ENCODE results near the gene NCOR1. TPM values are rescaled to one million over a fixed set of nuclear protein-coding genes. Genes with fewer than 3 reads are reported as not detected.
A peak's percentile ranks its signal among the peaks of the same experiment; 100 is the strongest.
"Not testable (repeated sequence)": the region's sequence is repeated elsewhere in the genome, so short reads cannot be mapped to it uniquely, and the experiment has no call there.

Gene NCOR1
- 61.5 and 72.8 TPM in 2 replicates for total RNA-seq (2014; rRNA removed; shearing (Covaris generic))
- 25.7 and 38.6 TPM in 2 replicates for polyA plus RNA-seq (2014; cell fraction: nucleus; rRNA removed)

- peak; percentile 92 for DNase-seq (ENCODE audit: extremely low read depth, low read depth)
These were observed at the start of gene NCOR1 for GRCh38 chr17:16215273-16215964. Gene NCOR1, minus strand, starts transcription at chr17:16215534. Its CDS starts 20,965 bp downstream, at chr17:16194569.

DNA sequence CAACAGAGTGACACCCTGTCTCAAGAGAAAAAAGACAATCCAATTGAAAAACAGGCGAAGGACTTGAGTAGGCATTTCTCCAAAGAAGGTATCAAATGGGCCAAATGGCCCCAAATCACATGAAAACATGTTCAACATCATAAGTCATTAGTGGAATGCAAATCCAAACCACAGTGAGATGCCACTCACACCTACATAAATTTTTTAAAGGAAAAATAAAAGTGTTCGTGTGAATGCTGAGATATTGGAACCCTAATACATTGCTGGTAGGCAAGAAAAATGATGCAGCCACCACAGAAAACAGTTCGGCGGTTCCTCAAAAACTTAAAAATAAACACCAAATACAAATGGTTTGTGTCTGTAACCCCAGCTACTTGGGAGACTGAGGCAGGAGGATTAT, 46.9 kb upstream of the NCOR1 start:
- DNase-seq (ENCODE audit: extremely low read depth, low read depth), result no peak

GRCh38 chr17:16261049-16261448, 45.7 kb upstream of the NCOR1 start:
- no peak for DNase-seq (ENCODE audit: extremely low read depth, low read depth)

GRCh38 chr17:16259926-16260325, 44.6 kb upstream of the NCOR1 start:
- no peak for DNase-seq (ENCODE audit: extremely low read depth, low read depth)

DNA sequence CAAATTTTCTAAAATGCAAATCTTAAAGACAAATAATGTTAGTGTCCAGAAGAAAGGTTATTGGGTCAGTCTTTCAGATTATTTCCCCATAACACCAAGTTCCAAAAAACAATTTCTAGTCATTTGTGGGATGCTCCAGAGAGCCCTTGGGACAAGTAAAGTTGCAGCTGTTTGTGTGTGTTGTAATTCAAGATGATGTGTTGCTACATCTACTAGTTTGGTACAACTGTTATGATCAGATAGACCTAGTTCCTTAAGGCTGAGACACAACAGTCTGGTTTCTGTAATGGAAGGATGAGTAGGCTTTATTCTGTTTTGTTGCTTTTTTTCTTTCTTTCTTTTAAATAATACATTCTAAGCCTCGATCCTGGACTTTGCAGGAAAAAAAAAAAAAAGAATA, 43.6 kb upstream of the NCOR1 start:
- DNase-seq (ENCODE audit: extremely low read depth, low read depth), result no peak

- DNase-seq (ENCODE audit: extremely low read depth, low read depth), result no peak
These were observed 40.2 kb upstream of the NCOR1 start for GRCh38 chr17:16255481-16255921.

DNA sequence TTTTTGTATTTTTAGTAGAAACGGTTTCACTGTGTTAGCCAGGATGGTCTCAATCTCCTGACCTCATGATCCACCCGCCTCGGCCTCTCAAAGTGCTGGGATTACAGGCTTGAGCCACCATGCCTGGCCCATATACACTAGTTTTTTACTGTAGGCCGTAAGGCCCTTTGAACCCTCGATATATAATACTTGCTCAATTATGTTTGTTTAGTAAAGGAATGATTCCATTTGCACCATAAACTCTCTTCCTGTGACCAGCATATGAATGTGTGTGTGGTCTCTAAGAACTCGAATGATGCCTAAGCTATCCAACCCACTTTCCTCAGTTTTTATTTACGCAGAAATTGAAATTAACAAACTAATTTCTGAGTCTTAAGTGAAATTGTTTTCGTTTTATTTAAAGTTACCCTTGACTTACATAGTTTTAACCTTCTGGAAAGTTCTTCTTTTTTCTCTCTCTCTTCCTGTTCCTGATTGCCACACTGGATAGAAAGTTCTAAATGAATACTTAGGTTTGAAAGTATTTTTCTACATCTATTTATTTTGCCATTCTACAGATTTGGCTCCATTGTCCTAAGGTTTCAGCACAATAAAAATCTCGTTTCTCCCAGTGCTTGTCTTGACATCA, 39.6 kb upstream of the NCOR1 start:
- no peak for DNase-seq (ENCODE audit: extremely low read depth, low read depth)

DNA sequence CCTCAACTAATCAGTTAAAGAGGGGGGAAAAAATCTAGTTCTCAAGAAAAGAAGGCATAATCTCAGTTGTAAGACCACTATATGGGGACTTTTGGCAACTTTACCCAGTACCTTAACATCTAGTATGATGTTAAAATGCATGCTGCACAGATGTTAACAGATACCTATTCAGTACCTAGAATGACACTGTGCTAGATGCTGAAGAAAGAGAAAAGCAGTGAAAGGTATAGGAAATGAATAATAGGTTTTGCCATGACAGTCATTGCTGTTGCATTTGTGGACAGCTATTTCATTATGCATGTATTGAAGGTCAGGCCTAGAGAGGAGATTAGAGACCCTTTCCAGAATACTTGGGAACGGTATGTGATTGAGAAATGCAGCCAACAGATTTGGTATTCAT, 36.2 kb upstream of the NCOR1 start:
- no peak for DNase-seq (ENCODE audit: extremely low read depth, low read depth)

DNA sequence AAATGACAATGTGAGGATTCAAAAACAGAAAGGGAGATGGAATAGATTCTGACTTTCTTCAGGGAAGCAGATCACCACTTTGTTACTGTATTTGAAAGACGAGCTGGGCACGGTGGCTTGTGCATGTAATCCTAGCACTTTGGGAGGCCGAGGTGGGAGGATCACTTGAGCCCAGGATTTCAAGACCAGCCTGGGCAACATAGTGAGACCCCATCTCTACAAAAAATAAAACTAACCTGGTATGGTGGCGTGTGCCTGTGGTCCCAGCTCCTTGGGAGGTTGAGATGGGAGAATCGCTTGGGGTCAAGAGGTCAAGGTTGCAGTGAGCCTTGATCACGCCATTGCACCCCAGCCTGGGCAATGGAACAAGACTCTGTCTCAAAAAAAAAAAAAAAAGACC, 35.7 kb upstream of the NCOR1 start:
- DNase-seq (ENCODE audit: extremely low read depth, low read depth), result no peak

DNA sequence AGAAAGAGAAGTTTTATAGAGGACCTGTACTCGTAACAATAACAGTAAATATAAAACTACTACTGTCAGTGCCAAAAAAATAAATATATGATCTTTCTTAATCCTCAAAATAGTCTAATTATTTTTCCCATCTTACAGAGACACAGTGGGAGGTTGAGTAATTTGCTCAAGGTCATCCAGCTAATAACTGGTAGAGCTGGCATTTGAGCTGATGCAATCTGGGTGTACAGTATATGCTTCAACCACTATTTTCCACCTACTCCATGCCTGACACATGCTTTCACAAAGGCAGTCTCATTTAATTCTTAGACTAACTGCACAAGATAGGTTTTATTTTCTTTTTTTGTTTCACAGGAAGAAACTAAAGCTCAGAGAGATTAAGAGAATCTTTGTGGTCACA, 35.3 kb upstream of the NCOR1 start:
- DNase-seq (ENCODE audit: extremely low read depth, low read depth), result peak; percentile 7

GRCh38 chr17:16247586-16247984, 32.3 kb upstream of the NCOR1 start:
- DNase-seq (ENCODE audit: extremely low read depth, low read depth), result no peak

DNA sequence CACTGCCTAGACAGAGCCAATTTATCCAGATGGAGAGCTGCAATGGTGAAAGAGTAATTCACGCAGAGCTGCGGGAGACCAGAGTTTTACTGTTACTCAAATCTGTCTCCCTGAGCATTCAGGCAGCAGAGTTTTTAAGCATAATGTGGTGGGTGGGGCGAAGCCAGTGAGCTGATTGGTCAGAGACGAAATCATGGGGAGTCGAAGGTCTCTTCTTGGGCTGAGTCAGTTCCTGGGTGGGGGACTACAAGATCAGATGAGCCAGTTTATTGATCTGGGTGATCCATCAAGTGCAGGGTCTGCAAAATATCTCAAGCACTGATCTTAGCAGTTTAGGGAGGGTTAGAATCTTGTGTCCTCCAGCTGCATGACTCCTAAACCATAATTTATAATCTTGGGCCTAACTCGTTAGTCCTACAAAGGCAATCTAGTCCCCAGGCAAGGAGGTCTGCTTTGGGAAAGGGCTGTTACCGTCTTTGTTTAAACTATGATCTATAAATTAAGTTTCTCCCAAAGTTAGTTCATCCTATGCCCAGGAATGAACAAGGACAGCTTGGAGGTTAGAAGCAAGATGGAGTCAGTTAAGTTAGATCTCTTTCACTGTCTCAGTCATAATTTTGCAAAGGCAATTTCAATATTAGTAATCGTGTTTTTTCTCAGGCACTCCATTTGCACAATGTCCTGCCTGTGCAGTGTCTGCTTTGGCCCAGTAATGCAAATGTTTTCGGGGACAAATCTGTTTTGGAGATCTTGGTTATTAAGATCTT, 28.6 kb upstream of the NCOR1 start:
- no peak for DNase-seq (ENCODE audit: extremely low read depth, low read depth)

DNA sequence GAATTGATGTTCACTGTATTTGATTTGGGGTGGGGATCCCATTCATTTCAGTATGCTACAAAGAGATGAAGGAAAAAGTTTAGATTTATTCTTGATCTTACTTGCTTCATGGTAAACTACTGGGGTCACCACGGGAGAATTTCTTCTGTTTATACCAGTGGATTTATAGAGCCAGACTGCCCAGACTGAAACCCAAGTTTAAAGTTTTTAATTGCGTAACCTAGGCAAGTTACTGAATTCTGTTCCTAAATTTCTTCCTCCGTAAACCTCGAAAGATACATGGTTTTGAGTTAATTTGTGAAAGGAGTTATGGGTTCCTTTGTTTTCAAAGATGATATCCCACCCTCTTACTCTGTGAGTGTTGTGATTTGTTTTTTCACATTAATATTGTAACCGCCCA, 28.1 kb upstream of the NCOR1 start:
- DNase-seq (ENCODE audit: extremely low read depth, low read depth), result no peak

DNA sequence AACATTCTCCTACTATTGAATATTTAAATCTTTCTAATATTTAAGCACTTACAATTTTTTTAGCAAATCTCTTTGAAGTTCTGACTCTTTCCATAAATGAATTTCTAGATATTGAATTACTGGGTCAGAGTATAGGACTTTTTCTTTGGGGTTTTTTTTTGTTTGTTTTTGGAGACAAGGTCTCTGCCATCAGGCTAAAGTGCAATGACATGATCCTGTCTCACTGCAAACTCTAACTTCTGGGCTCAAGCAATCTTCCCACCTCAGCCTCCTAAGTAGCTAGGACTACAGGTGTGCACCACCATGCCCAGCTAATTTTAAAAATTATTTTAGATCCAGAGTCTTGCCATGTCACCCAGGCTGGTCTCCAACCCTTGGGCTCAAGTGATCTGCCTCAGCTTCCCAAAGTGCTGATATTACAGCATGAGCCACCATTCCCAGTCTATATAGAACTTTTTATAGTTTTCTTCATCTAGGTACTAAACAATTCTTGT, 26.6 kb upstream of the NCOR1 start:
- DNase-seq (ENCODE audit: extremely low read depth, low read depth), result no peak

DNA sequence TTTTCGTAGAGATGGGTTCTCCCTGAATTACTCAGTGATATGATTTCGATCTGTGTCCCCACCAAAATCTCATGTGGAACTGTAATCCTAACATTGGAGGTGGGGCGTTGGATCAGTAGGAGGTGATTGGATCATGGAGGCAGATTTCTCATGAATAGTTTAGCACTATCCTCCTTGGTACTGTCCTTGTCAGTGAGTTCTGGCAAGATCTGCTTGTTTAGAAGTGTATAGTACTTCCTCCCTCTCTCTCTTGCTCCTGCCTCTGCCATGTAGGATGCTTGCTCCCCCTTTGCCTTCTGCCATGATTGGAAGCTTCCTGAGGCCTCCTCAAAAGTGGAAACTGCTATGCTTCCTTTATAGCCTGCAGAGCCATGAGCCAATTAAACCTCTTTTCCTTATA, 24.6 kb upstream of the NCOR1 start:
- no peak for DNase-seq (ENCODE audit: extremely low read depth, low read depth)

- DNase-seq (ENCODE audit: extremely low read depth, low read depth), result no peak
These were observed 17.1 kb upstream of the NCOR1 start for GRCh38 chr17:16232391-16232790.

GRCh38 chr17:16229912-16230561, 14.7 kb upstream of the NCOR1 start:
- DNase-seq (ENCODE audit: extremely low read depth, low read depth), result not testable (repeated sequence)

DNA sequence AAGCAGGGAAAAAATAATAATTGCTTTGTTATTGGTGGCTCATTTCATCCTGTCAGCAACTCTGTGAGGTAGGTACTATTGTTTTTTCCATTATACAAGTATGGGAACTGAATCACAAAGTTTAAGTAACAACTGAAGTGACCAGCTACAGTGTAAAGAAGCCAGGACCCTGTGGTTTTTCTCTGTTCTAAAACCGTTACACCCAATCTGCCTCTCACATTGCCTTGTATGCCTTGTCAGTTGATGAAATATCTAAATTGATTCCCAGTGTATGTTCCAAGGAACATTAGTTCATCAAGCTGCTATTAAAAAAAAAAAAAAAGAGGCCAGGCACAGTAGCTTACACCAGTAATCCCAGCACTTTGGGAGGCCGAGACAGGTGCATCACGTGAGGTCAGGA, 7.1 kb upstream of the NCOR1 start:
- no peak for DNase-seq (ENCODE audit: extremely low read depth, low read depth)

DNA sequence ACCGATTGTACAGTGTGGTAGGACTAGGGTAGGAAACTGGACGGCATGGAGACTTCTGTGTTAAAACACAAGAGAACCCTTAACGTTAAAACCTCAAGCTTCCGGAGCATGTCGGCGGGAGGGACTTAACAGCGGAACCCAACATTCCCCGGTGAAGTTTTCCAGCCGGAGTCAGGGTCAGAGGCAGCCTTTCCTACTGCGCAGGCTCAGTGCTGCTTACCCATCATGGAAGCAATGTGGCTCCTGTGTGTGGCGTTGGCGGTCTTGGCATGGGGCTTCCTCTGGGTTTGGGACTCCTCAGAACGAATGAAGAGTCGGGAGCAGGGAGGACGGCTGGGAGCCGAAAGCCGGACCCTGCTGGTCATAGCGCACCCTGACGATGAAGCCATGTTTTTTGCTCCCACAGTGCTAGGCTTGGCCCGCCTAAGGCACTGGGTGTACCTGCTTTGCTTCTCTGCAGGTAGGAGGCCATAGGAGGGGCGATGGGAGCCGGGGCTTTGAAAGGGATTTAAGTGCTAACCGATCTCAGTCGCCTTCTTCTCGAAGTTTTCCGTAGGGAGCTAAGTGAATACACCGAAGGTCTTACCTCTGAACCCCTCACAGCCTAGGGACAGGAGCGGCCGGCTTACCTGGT, 1.8 kb upstream of the NCOR1 start, which contains the start of gene PIGL:
Gene PIGL (plus strand): TSS at position 209 of the 634 bp plus-strand sequence. CDS start 17 bp downstream, at position 226.
- DNase-seq (ENCODE audit: extremely low read depth, low read depth), result peak; percentile 92

DNA sequence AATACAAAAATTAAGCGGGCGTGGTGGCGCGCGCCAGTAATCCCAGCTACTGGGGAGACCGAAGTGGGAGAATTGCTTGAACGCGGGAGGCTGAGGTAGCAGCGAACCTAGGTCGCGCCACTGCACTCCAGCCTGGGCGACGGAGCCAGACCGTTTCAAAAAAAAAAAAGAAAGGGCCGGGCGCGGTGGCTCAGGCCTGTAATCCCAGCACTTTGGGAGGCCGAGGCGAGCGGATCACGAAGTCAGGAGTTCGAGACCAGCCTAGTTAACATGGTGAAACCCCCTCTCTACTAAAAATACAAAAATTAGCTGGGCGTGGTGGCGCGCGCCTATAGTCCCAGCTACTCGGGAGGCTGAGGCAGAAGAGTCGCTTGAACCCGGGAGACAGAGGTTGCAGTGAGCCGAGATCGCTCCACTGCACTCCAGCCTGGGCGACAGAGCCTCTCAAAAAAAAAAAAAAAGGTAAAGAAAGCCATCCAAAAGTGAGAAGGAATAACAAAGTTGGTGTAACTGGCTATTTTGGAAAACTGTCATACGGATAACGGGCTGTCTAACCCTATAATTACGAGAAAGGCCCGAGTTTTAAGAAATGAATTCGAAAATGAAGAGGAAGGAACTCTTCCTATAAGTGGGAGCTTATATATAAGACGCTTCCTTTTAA, 1.1 kb upstream of the NCOR1 start:
- not testable (repeated sequence) for DNase-seq (ENCODE audit: extremely low read depth, low read depth)
